HEK293 (cell line): Measurements from ENCODE around the gene MITF.

Source experiments
- CTCF ChIA-PET: fragments of 350-600 bp; formaldehyde crosslinking; extraction: SDS; loops from one replicate; lab custom pipeline; 2021; ENCODE audit warnings: antibody characterized with exemption; lab: Yijun Ruan, JAX
- POLR2A ChIA-PET: fragments of 300-600 bp; formaldehyde crosslinking; extraction: SDS; loops from one replicate; lab custom pipeline; 2020; ENCODE audit warnings: antibody characterized with exemption, inconsistent platforms; lab: Yijun Ruan, JAX
- H3K27ac ChIP-seq: fragments of 200-500 bp; sonication (Bioruptor generic); 2 replicates; pipeline ENCODE4 v1.5.1; 2014; ENCODE audit warnings: low read depth, low read length, control low read depth, inconsistent platforms; ENCODE audit errors: extremely low read depth
- H3K36me3 ChIP-seq, 2 experiments: fragments of 200-500 bp in 1 of 2; sonication (Bioruptor generic) in 1 of 2; 1 replicate in 1 of 2; 2 replicates in 1 of 2; pipeline ENCODE4 v1.5.1; 2014 to 2017; ENCODE audit warnings: inconsistent platforms in 2 of 2, low read length in 2 of 2; ENCODE audit not compliant: control insufficient read depth in 2 of 2, insufficient read depth in 1 of 2
- H3K4me1 ChIP-seq: fragments of 200-500 bp; sonication (Bioruptor generic); 2 replicates; pipeline ENCODE4 v1.5.1; 2014; ENCODE audit warnings: mild to moderate bottlenecking, low read length, inconsistent platforms; ENCODE audit not compliant: control insufficient read depth, insufficient read depth
- H3K4me3 ChIP-seq: 2 replicates; pipeline ENCODE4 v1.5.1; 2011; ENCODE audit warnings: low read depth, mild to moderate bottlenecking, control low read depth, low read length, moderate library complexity
- H3K9me3 ChIP-seq: fragments of 200-500 bp; sonication (Bioruptor generic); 2 replicates; pipeline ENCODE4 v1.5.1; 2014; ENCODE audit warnings: low read depth, low read length, inconsistent platforms; ENCODE audit not compliant: control insufficient read depth, insufficient read depth
- EGR2 ChIP-seq: fragments of 450-650 bp; formaldehyde crosslinking; IDR thresholded peaks from 2 replicates; pipeline ENCODE4 v1.5.1; 2016; ENCODE audit warnings: low read depth, missing biosample characterization, missing genetic modification characterization
- GLIS2 ChIP-seq: fragments of 450-650 bp; formaldehyde crosslinking; IDR thresholded peaks from 2 replicates; pipeline ENCODE4 v1.5.1; 2016; ENCODE audit warnings: missing biosample characterization, missing genetic modification characterization
- HOXC10 ChIP-seq: sonication (generic); formaldehyde crosslinking; IDR thresholded peaks from 2 replicates; pipeline ENCODE4 v1.8.1; 2023; ENCODE audit warnings: mild to moderate bottlenecking, missing genetic modification reagents
- REST ChIP-seq: fragments of 450-650 bp; formaldehyde crosslinking; IDR thresholded peaks from 2 replicates; pipeline ENCODE4 v1.5.1; 2016; ENCODE audit warnings: missing biosample characterization, missing genetic modification characterization
- SCRT2 ChIP-seq: fragments of 450-650 bp; formaldehyde crosslinking; IDR thresholded peaks from 2 replicates; pipeline ENCODE4 v1.5.1; 2016; ENCODE audit warnings: missing biosample characterization, missing genetic modification characterization
- ZBTB6 ChIP-seq: fragments of 450-650 bp; formaldehyde crosslinking; IDR thresholded peaks from 2 replicates; pipeline ENCODE4 v1.5.1; 2017; ENCODE audit warnings: missing biosample characterization, missing genetic modification characterization
- ZNF148 ChIP-seq: fragments of 450-650 bp; formaldehyde crosslinking; IDR thresholded peaks from 2 replicates; pipeline ENCODE4 v1.5.0; 2017; ENCODE audit warnings: missing biosample characterization, missing genetic modification characterization, borderline replicate concordance
- ZNF155 ChIP-seq: fragments of 450-650 bp; formaldehyde crosslinking; IDR thresholded peaks from 2 replicates; pipeline ENCODE4 v1.5.1; 2016; ENCODE audit warnings: missing biosample characterization, missing genetic modification characterization
- ZNF175 ChIP-seq: fragments of 450-650 bp; formaldehyde crosslinking; IDR thresholded peaks from 2 replicates; pipeline ENCODE4 v1.5.1; 2016; ENCODE audit warnings: missing biosample characterization, missing genetic modification characterization
- ZNF223 ChIP-seq: fragments of 450-650 bp; formaldehyde crosslinking; IDR thresholded peaks from 2 replicates; pipeline ENCODE4 v1.5.1; 2016; ENCODE audit warnings: missing biosample characterization, missing genetic modification characterization
- ZNF335 ChIP-seq: fragments of 450-650 bp; formaldehyde crosslinking; conservative IDR thresholded peaks from 2 replicates; pipeline ENCODE4 v1.5.1; 2016; ENCODE audit warnings: missing biosample characterization, missing genetic modification characterization
- ZNF521 ChIP-seq: fragments of 450-650 bp; formaldehyde crosslinking; IDR thresholded peaks from 2 replicates; pipeline ENCODE4 v1.5.1; 2017; ENCODE audit warnings: missing biosample characterization, mild to moderate bottlenecking, missing genetic modification characterization
- ZNF621 ChIP-seq: fragments of 450-650 bp; formaldehyde crosslinking; IDR thresholded peaks from 2 replicates; pipeline ENCODE4 v1.5.1; 2017; ENCODE audit warnings: missing biosample characterization, missing genetic modification characterization
- ZNF664 ChIP-seq: fragments of 450-650 bp; formaldehyde crosslinking; IDR thresholded peaks from 2 replicates; pipeline ENCODE4 v1.5.1; 2016; ENCODE audit warnings: missing biosample characterization, missing genetic modification characterization
- ZNF670 ChIP-seq: fragments of 450-650 bp; formaldehyde crosslinking; IDR thresholded peaks from 2 replicates; pipeline ENCODE4 v1.5.1; 2016; ENCODE audit warnings: missing biosample characterization, missing genetic modification characterization, low read depth
- ZNF76 ChIP-seq: fragments of 450-650 bp; formaldehyde crosslinking; IDR thresholded peaks from 2 replicates; pipeline ENCODE4; 2016; ENCODE audit warnings: low read depth, missing biosample characterization, missing genetic modification characterization, borderline replicate concordance
- ZNF768 ChIP-seq: fragments of 450-650 bp; formaldehyde crosslinking; IDR thresholded peaks from 2 replicates; pipeline ENCODE4 v1.5.1; 2018; ENCODE audit warnings: missing biosample characterization, mild to moderate bottlenecking, missing genetic modification characterization
- ZNF777 ChIP-seq: fragments of 450-650 bp; formaldehyde crosslinking; IDR thresholded peaks from 2 replicates; pipeline ENCODE4 v1.5.1; 2017; ENCODE audit warnings: missing biosample characterization, missing genetic modification characterization, borderline replicate concordance
- ZNF837 ChIP-seq: fragments of 450-650 bp; formaldehyde crosslinking; IDR thresholded peaks from 2 replicates; pipeline ENCODE4 v1.5.1; 2016; ENCODE audit warnings: missing biosample characterization, missing genetic modification characterization
- ZNF843 ChIP-seq: fragments of 450-650 bp; formaldehyde crosslinking; IDR thresholded peaks from 2 replicates; pipeline ENCODE4 v1.5.1; 2016; ENCODE audit warnings: missing biosample characterization, missing genetic modification characterization

Gene MITF

GRCh38 chr3:69925506-69925905 is 186.2 kb downstream of the MITF start:
- TF ChIP-seq EGR2 (no peak), SCRT2 (tag by site-specific recombination) (peak; percentile 31; the same call in 1 of the 2 replicates)
- H3K4me3 ChIP-seq = no peak overlapping the region
- ChIA-PET CTCF (no interaction called here), POLR2A (no interaction called here)
- H3K36me3 ChIP-seq = no peaks in the 10 kb centered on the region
- no peaks in the 10 kb centered on the region for H3K4me1 ChIP-seq
- H3K9me3 ChIP-seq = no peaks in the 10 kb centered on the region
- no peak overlapping the region for H3K27ac ChIP-seq

GRCh38 chr3:69926385-69926784 is 187.1 kb downstream of the MITF start:
- ChIA-PET POLR2A (no interaction called here), CTCF (interaction anchor here (0.5 to 0.7 kb wide), 3 partner anchors 64 to 689 kb away, joined by 3 to 4 read pairs (median 3); partner anchors contain the start of gene FRMD4B)
- no peak overlapping the region for H3K4me3 ChIP-seq
- no peaks in the 10 kb centered on the region for H3K9me3 ChIP-seq
- no peak overlapping the region for H3K27ac ChIP-seq
- no peaks in the 10 kb centered on the region for H3K36me3 ChIP-seq
- no peaks in the 10 kb centered on the region for H3K4me1 ChIP-seq
- TF ChIP-seq ZNF777 = no peak
- no peak for TF ChIP-seq ZNF148
- TF ChIP-seq ZNF670 (tag by site-specific recombination) = no peak
- TF ChIP-seq ZNF155 (tag by site-specific recombination) = no peak
- no peak for TF ChIP-seq ZNF843 (tag by site-specific recombination)
- TF ChIP-seq ZNF521 (tag by site-specific recombination) = no peak
- no peak for TF ChIP-seq GLIS2 (tag by site-specific recombination)
- no peak for TF ChIP-seq REST (tag by site-specific recombination)
- TF ChIP-seq ZNF76 (tag by site-specific recombination) = no peak
- no peak for TF ChIP-seq ZNF664
- TF ChIP-seq ZNF335 (tag by site-specific recombination) = no peak
- no peak for TF ChIP-seq HOXC10 (CRISPR knock-in tag)
- TF ChIP-seq ZNF223 (tag by site-specific recombination) = no peak
- TF ChIP-seq ZNF768 (tag by site-specific recombination) = no peak
- TF ChIP-seq ZBTB6 (tag by site-specific recombination) = no peak
- no peak for TF ChIP-seq ZNF621
- TF ChIP-seq ZNF175 (tag by site-specific recombination) = no peak
- TF ChIP-seq ZNF837 = no peak
